Lung (tissue), 12 donors: ENCODE measurements around the gene THY1. TPM values are rescaled to one million over a fixed set of nuclear protein-coding genes. Genes with fewer than 3 reads are reported as not detected.

Experiments used
- ATAC-seq: fragments of 200-7000 bp; cut with Tn5 transposase; one replicate; pipeline ENCODE4 v1.9.1; 2020; ENCODE audit warnings: moderate number of reproducible peaks; ENCODE audit not compliant: insufficient read depth, low FRiP score
- DNase-seq, 3 donors: peaks; one replicate each; pipeline ENCODE4 v3.0.0-alpha.2; 2013 to 2017
- H3K27ac ChIP-seq, 2 donors: one replicate each; pipeline ENCODE4 v1.5.1; 2013; ENCODE audit warnings: mild to moderate bottlenecking in 2 of 2, moderate library complexity in 2 of 2, control low read depth in 1 of 2, inconsistent platforms in 1 of 2, low read depth in 1 of 2, low read length in 1 of 2
- H3K27me3 ChIP-seq, 3 donors: one replicate each; pipeline ENCODE4 v1.5.1; 2013; ENCODE audit warnings: low read length in 2 of 3; ENCODE audit not compliant: control insufficient read depth in 3 of 3, insufficient read depth in 3 of 3
- H3K36me3 ChIP-seq, 4 donors: one replicate each; pipeline ENCODE4 v1.5.1; 2013; ENCODE audit warnings: low read length in 4 of 4, mild to moderate bottlenecking in 1 of 4, moderate library complexity in 1 of 4; ENCODE audit not compliant: control insufficient read depth in 4 of 4, insufficient read depth in 4 of 4
- H3K4me1 ChIP-seq, 5 donors: one replicate each; pipeline ENCODE4 v1.5.1; 2013; ENCODE audit warnings: low read length in 5 of 5, mild to moderate bottlenecking in 2 of 5, moderate library complexity in 1 of 5; ENCODE audit not compliant: control insufficient read depth in 5 of 5, insufficient read depth in 5 of 5
- H3K4me3 ChIP-seq: one replicate; pipeline ENCODE4 v1.5.1; 2013; ENCODE audit warnings: mild to moderate bottlenecking, control low read depth, moderate library complexity
- H3K9ac ChIP-seq, 2 donors: one replicate each; pipeline ENCODE4 v1.5.1; 2013; ENCODE audit warnings: low read length in 2 of 2, control low read depth in 1 of 2; ENCODE audit not compliant: insufficient read depth in 1 of 2
- H3K9me3 ChIP-seq, 4 donors: one replicate each; pipeline ENCODE4 v1.5.1; 2013; ENCODE audit warnings: low read length in 3 of 4, mild to moderate bottlenecking in 1 of 4, moderate library complexity in 1 of 4; ENCODE audit not compliant: control insufficient read depth in 4 of 4, insufficient read depth in 3 of 4
- CTCF ChIP-seq: IDR thresholded peaks from 2 replicates; pipeline ENCODE4 v1.5.1; 2012; ENCODE audit warnings: mild to moderate bottlenecking; ENCODE audit errors: control extremely low read depth, extremely low read depth
- WGBS, 2 donors: extraction: QIAGEN DNeasy Blood & Tissue Kit; methylation state at CpG; one replicate each; pipeline ENCODE4 v1.1.7; 2013; 5-methylcytosine and 5-hydroxymethylcytosine counted together
- polyA plus RNA-seq, 2 donors: library from polyadenylated mRNA; stranded (reverse); fragments of 200-250 nt; gene quantifications; one replicate each; pipeline ENCODE4 v1.2.1, GENCODE V29; 2013
- total RNA-seq, 2 donors: library from RNA; depleted of rRNA in 1 of 2; stranded (reverse); fragments of >200 nt in 1 of 2; gene quantifications; one replicate each; pipeline ENCODE4 v1.2.1, GENCODE V29; 2014 to 2021
- donor health status: control.
- donor health status: control.
- donor health status: Bipolar disorder and iron deficiency.
- donor health status: healthy.
- donor health status: DM: yes; HTN: yes; CAD: no.

The THY1 gene
- total and polyA plus RNA-seq, 4 donors = 5.1 to 44.2 (median 13.3) TPM

- 59 to 83% methylated on average over 5 of the region's 5 CpGs for WGBS, 2 donors
- ATAC-seq (no peak), DNase-seq (no peak)
- H3K4me3 ChIP-seq = no peak overlapping the region
- TF ChIP-seq CTCF = no peak
- no peaks in the 10 kb centered on the region for H3K36me3 ChIP-seq
- H3K4me1 ChIP-seq = peaks cover 0 to 5% (median 0%) of the 10 kb centered on the region in 5 donors
- peaks cover 3 to 12% (median 9%) of the 10 kb centered on the region in 3 donors for H3K27me3 ChIP-seq
- no peak overlapping the region for H3K27ac ChIP-seq
- H3K9ac ChIP-seq = no peak overlapping the region
- H3K9me3 ChIP-seq = peaks cover 0 to 4% (median 0%) of the 10 kb centered on the region in 4 donors
Measured at GRCh38 chr11:119427279-119427678, 4.3 kb upstream of the THY1 start.

- no peak for DNase-seq
- TF ChIP-seq CTCF = no peak
- Histone ChIP-seq H3K36me3 (no peaks in the 10 kb centered on the region), H3K27ac (no peak overlapping the region), H3K9me3 (peaks cover 0 to 4% (median 0%) of the 10 kb centered on the region in 4 donors), H3K9ac (no peak overlapping the region), H3K4me3 (no peak overlapping the region), H3K4me1 (peaks cover 0 to 8% (median 4%) of the 10 kb centered on the region in 5 donors), H3K27me3 (peaks cover 3 to 20% (median 15%) of the 10 kb centered on the region in 3 donors)
- no peak for ATAC-seq
- WGBS, 2 donors = 64 to 67% methylated on average over 4 of the region's 4 CpGs
Measured at GRCh38 chr11:119426142-119426541, 3.2 kb upstream of the THY1 start.

DNA sequence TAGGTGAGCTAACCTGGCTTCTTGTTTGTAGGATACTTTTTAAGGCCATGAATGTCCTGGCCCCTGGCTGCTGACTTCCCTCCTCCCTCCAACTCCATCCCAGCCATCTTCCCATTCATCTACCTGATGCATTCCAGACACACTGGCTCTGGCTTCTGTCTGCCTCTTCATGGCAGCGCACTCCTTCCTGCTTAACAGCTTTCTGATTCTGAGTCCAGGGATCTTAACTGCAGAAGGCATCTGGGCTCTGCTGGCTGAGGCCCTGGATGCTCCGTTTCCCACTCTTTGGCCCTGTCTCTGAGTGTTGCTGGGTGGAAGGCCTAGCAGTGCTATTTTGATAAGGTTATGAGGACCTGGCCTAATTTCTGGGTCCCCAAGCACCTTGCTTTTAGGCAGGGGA lies 1.8 kb upstream of the THY1 start:
- Histone ChIP-seq H3K4me3 (no peak overlapping the region), H3K9ac (no peak overlapping the region), H3K4me1 (peaks cover 0 to 14% (median 4%) of the 10 kb centered on the region in 5 donors), H3K36me3 (no peaks in the 10 kb centered on the region), H3K9me3 (peaks cover 0 to 4% (median 0%) of the 10 kb centered on the region in 4 donors), H3K27me3 (peaks cover 3 to 24% (median 22%) of the 10 kb centered on the region in 3 donors), H3K27ac (no peak overlapping the region)
- no peak for ATAC-seq
- DNase-seq = no peak
- 91% methylated on average over 2 of the region's 2 CpGs for WGBS, 2 donors
- TF ChIP-seq CTCF = no peak

GRCh38 chr11:119424276-119424675 lies 1.3 kb upstream of the THY1 start:
- Histone ChIP-seq H3K4me1 (peaks cover 0 to 14% (median 4%) of the 10 kb centered on the region in 5 donors), H3K27me3 (peaks cover 3 to 24% (median 19%) of the 10 kb centered on the region in 3 donors), H3K4me3 (no peak overlapping the region), H3K9ac (no peak overlapping the region), H3K9me3 (no peaks in the 10 kb centered on the region), H3K36me3 (no peaks in the 10 kb centered on the region), H3K27ac (no peak overlapping the region)
- TF ChIP-seq CTCF = no peak
- WGBS, 2 donors = 90 to 96% methylated on average over 3 of the region's 3 CpGs
- DNase-seq = no peak
- no peak for ATAC-seq
